Hepatocyte (in vitro differentiated cells): ENCODE results near the gene SLC1A5. TPM values are rescaled to one million over a fixed set of nuclear protein-coding genes. Genes with fewer than 3 reads are reported as not detected.

ENCODE experiments used
- DNase-seq: peaks from one replicate; pipeline ENCODE4 v3.0.0-alpha.2; 2016; ENCODE audit warnings: low spot score
- H2AFZ ChIP-seq: fragments of 200-600 bp; sonication (generic); 2 replicates; pipeline ENCODE4 v1.6.0; 2016; ENCODE audit warnings: antibody characterized with exemption, mild to moderate bottlenecking
- H3K27ac ChIP-seq: fragments of 200-600 bp; sonication (generic); 2 replicates; pipeline ENCODE4 v1.5.1; 2016; ENCODE audit warnings: mild to moderate bottlenecking
- H3K27me3 ChIP-seq: fragments of 200-600 bp; sonication (generic); 2 replicates; pipeline ENCODE4 v1.6.1; 2016
- H3K36me3 ChIP-seq: fragments of 200-600 bp; sonication (generic); replicated peaks from 2 replicates; pipeline ENCODE4 v1.5.1; 2016; ENCODE audit warnings: low read depth; ENCODE audit not compliant: insufficient read depth
- H3K4me1 ChIP-seq: fragments of 200-600 bp; sonication (generic); 2 replicates; pipeline ENCODE4 v1.5.1; 2016; ENCODE audit warnings: mild to moderate bottlenecking, moderate library complexity; ENCODE audit not compliant: insufficient read depth
- H3K4me2 ChIP-seq: fragments of 200-600 bp; sonication (generic); 2 replicates; pipeline ENCODE4 v1.6.0; 2016
- H3K4me3 ChIP-seq: fragments of 200-600 bp; sonication (generic); 2 replicates; pipeline ENCODE4 v1.5.1; 2016; ENCODE audit warnings: mild to moderate bottlenecking
- H3K79me2 ChIP-seq: fragments of 200-600 bp; sonication (generic); 2 replicates; pipeline ENCODE4 v1.6.0; 2017; ENCODE audit warnings: mild to moderate bottlenecking
- H3K9me2 ChIP-seq: fragments of 200-600 bp; sonication (generic); replicated peaks from 2 replicates; pipeline ENCODE4 v1.6.0; 2017; ENCODE audit warnings: mild to moderate bottlenecking; ENCODE audit not compliant: insufficient read depth
- H3K9me3 ChIP-seq: fragments of 200-600 bp; sonication (generic); 2 replicates; pipeline ENCODE4 v1.5.1; 2016; ENCODE audit warnings: low read depth, mild to moderate bottlenecking
- H4K20me1 ChIP-seq: fragments of 200-600 bp; sonication (generic); 2 replicates; pipeline ENCODE4 v1.6.0; 2016; ENCODE audit warnings: mild to moderate bottlenecking; ENCODE audit not compliant: insufficient read depth, poor library complexity, severe bottlenecking
- CTCF ChIP-seq: fragments of 200-600 bp; sonication (generic); IDR thresholded peaks from 2 replicates; pipeline ENCODE4 v1.5.1; 2016; ENCODE audit warnings: antibody characterized with exemption, mild to moderate bottlenecking; ENCODE audit not compliant: poor library complexity
- EZH2 ChIP-seq: fragments of 200-600 bp; sonication (generic); IDR thresholded peaks from 2 replicates; pipeline ENCODE4 v1.6.1; 2016; ENCODE audit warnings: antibody characterized with exemption, mild to moderate bottlenecking, borderline replicate concordance
- EZH2phosphoT487 ChIP-seq: fragments of 200-600 bp; sonication (generic); IDR thresholded peaks from one replicate; pipeline ENCODE4 v1.6.1; 2018; ENCODE audit warnings: antibody characterized with exemption, mild to moderate bottlenecking, low read depth, moderate library complexity; ENCODE audit not compliant: unreplicated experiment, severe bottlenecking
- WGBS: methylation state at CpG from one replicate; pipeline ENCODE4 v1.1.6; 2016; ENCODE audit warnings: low lambda C conversion rate; ENCODE audit errors: missing lambda C conversion rate; 5-methylcytosine and 5-hydroxymethylcytosine counted together
- polyA plus RNA-seq: library from polyadenylated mRNA; unstranded; fragments of >200 nt; fragmentation: Nextera tagmentation; extraction: Ambion mirVana; gene quantifications from 2 replicates; pipeline ENCODE4 v1.2.1, GENCODE V29; 2016
- total RNA-seq: library from RNA; depleted of rRNA; stranded (reverse); fragments of >200 nt; gene quantifications from 2 replicates; pipeline ENCODE4 v1.2.3, GENCODE V29; 2014

SLC1A5 gene
- total and polyA plus RNA-seq, 2 experiments from 2014 or later = 87.9 to 171 TPM

- Histone ChIP-seq H3K36me3 (no peaks in the 10 kb centered on the region), H3K27me3 (no peaks in the 10 kb centered on the region), H3K27ac (no peak overlapping the region), H3K9me2 (no peaks in the 10 kb centered on the region), H3K4me3 (no peak overlapping the region), H4K20me1 (peaks cover 88% of the 10 kb centered on the region), H3K9me3 (no peaks in the 10 kb centered on the region), H2AFZ (no peak overlapping the region), H3K79me2 (peaks cover 91% of the 10 kb centered on the region), H3K4me2 (no peak overlapping the region), H3K4me1 (peaks cover 11% of the 10 kb centered on the region)
- no peak for DNase-seq
- 89% methylated on average over 17 of the region's 17 CpGs for WGBS
- TF ChIP-seq EZH2 (no peak), CTCF (no peak), EZH2phosphoT487 (no peak)
Observed at GRCh38 chr19:46741447-46741846, 46.9 kb downstream of the SLC1A5 start.

DNA sequence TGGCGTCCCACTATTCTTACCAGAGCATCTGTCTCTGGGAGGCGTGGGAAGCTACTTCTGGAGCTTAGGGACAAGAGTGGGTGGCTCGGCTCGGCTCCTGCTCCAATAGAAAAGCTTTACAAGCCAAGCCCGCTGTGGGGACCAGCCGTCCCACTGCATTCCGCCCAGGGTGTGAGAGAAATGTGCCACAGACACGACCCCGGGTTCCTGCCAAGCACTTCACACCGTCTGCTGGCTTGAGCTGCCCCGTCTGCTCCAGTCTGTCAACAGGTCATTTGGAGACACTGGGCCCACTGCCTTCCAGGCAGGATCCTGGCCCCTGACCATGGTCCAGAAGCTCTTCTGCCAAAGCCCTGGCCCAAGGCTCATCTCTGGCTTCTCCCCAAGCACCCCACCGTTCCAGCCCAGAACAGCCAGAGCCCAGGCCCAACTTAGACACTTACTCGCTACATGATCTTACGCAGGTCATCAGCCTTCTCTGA, 49.1 kb downstream of the SLC1A5 start:
- Histone ChIP-seq H2AFZ (no peak overlapping the region), H3K4me2 (no peak overlapping the region), H3K9me3 (no peaks in the 10 kb centered on the region), H3K4me1 (peaks cover 4% of the 10 kb centered on the region), H3K9me2 (no peaks in the 10 kb centered on the region), H3K27me3 (no peaks in the 10 kb centered on the region), H3K4me3 (no peak overlapping the region), H4K20me1 (peaks cover 77% of the 10 kb centered on the region), H3K79me2 (peaks cover 87% of the 10 kb centered on the region), H3K27ac (no peak overlapping the region), H3K36me3 (no peaks in the 10 kb centered on the region)
- WGBS = 87% methylated on average over 14 of the region's 14 CpGs
- no peak for TF ChIP-seq CTCF
- TF ChIP-seq EZH2phosphoT487 = no peak
- TF ChIP-seq EZH2 = no peak
- no peak for DNase-seq

DNA sequence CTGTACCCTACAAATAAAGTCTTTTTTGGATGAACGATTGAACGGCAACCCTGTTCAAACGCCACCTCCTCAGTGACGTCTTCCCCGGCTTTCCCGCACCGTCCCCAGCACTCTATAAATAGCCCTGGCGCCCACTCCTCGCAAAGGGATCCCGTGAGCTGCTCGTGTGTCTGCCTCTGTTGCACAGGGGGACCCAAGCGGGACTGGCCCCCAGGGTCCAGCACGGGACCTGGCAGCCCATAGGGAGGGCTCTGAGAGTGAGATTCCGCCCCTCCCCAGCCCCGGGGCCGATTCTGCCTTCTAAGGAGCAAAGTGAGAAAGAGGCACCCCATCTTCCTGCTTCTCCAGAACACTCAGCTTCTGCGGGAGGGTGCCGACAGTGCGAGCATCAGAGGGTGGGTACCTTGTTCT, 50.6 kb downstream of the SLC1A5 start:
- no peak overlapping the region for H3K4me3 ChIP-seq
- no peaks in the 10 kb centered on the region for H3K36me3 ChIP-seq
- H3K27me3 ChIP-seq = no peaks in the 10 kb centered on the region
- no peak for TF ChIP-seq EZH2
- no peak for TF ChIP-seq CTCF
- TF ChIP-seq EZH2phosphoT487 = no peak
- H3K79me2 ChIP-seq = peaks cover 80% of the 10 kb centered on the region
- H4K20me1 ChIP-seq = peaks cover 61% of the 10 kb centered on the region
- H3K9me3 ChIP-seq = no peaks in the 10 kb centered on the region
- no peak overlapping the region for H3K4me2 ChIP-seq
- H3K9me2 ChIP-seq = no peaks in the 10 kb centered on the region
- no peak overlapping the region for H3K27ac ChIP-seq
- WGBS = 91% methylated on average over 18 of the region's 19 CpGs
- H2AFZ ChIP-seq = no peak overlapping the region
- DNase-seq = no peak
- no peaks in the 10 kb centered on the region for H3K4me1 ChIP-seq

GRCh38 chr19:46737298-46737654, 51.1 kb downstream of the SLC1A5 start:
- H4K20me1 ChIP-seq = peaks cover 60% of the 10 kb centered on the region
- DNase-seq = no peak
- 85% methylated on average over 7 of the region's 7 CpGs for WGBS
- no peak overlapping the region for H3K4me3 ChIP-seq
- H3K4me1 ChIP-seq = no peaks in the 10 kb centered on the region
- H3K4me2 ChIP-seq = no peak overlapping the region
- no peak overlapping the region for H3K27ac ChIP-seq
- H3K36me3 ChIP-seq = no peaks in the 10 kb centered on the region
- H3K79me2 ChIP-seq = peaks cover 76% of the 10 kb centered on the region
- H3K9me2 ChIP-seq = no peaks in the 10 kb centered on the region
- H3K9me3 ChIP-seq = no peaks in the 10 kb centered on the region
- no peaks in the 10 kb centered on the region for H3K27me3 ChIP-seq
- no peak for TF ChIP-seq CTCF
- TF ChIP-seq EZH2 = no peak
- TF ChIP-seq EZH2phosphoT487 = no peak
- no peak overlapping the region for H2AFZ ChIP-seq
